Adrenal gland (tissue), 5 donors: ENCODE measurements around the gene FHIT.

Experiments used
- POLR2A ChIP-seq, 2 donors: fragments of 450-650 bp; IDR thresholded peaks; one replicate each; pipeline ENCODE4 v1.6.1; 2017; ENCODE audit warnings: antibody characterized with exemption in 2 of 2, mild to moderate bottlenecking in 2 of 2, moderate library complexity in 1 of 2
- TF ChIP-seq, protein P1 (sequence below), 6 experiments: fragments of 450-650 bp in 4 of 6; fragments of 200-600 bp in 2 of 6; sonication (generic) in 1 of 6; IDR thresholded peaks; 1 replicate in 5 of 6; 2 replicates in 1 of 6; pipeline versions ENCODE4 v1.5.1 to v1.8.0; 2016 to 2021; ENCODE audit warnings: antibody characterized with exemption in 6 of 6, mild to moderate bottlenecking in 2 of 6, moderate library complexity in 1 of 6
- donor health status: DM: no; HTN: no; CAD: no.

DNA sequence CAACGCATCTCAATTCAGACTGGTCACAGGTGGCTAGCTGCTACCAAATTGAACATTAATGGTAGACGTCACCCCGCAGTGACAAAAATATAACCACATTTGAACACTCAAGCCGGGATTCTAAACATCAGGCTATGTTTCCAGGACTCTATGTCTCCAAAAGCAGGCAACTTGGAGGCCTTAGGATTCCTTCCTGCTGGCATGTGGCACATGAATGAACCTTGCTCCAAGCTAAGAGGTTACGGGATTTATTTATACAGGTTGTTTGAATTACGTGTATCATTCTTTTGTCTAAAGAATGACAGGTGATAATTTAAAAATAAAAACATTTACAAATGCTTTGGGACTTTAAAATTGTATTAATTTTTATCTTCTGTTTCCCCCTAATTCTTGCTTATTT lies 1337.0 kb downstream of the FHIT start:
- TF ChIP-seq, protein P1, sequence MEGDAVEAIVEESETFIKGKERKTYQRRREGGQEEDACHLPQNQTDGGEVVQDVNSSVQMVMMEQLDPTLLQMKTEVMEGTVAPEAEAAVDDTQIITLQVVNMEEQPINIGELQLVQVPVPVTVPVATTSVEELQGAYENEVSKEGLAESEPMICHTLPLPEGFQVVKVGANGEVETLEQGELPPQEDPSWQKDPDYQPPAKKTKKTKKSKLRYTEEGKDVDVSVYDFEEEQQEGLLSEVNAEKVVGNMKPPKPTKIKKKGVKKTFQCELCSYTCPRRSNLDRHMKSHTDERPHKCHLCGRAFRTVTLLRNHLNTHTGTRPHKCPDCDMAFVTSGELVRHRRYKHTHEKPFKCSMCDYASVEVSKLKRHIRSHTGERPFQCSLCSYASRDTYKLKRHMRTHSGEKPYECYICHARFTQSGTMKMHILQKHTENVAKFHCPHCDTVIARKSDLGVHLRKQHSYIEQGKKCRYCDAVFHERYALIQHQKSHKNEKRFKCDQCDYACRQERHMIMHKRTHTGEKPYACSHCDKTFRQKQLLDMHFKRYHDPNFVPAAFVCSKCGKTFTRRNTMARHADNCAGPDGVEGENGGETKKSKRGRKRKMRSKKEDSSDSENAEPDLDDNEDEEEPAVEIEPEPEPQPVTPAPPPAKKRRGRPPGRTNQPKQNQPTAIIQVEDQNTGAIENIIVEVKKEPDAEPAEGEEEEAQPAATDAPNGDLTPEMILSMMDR (IDR thresholded peaks at IDR 0.05) = no peak
- no peak for TF ChIP-seq POLR2A (IDR thresholded peaks at IDR 0.05)
